Measurements from ENCODE around the gene GCH1.

DNA sequence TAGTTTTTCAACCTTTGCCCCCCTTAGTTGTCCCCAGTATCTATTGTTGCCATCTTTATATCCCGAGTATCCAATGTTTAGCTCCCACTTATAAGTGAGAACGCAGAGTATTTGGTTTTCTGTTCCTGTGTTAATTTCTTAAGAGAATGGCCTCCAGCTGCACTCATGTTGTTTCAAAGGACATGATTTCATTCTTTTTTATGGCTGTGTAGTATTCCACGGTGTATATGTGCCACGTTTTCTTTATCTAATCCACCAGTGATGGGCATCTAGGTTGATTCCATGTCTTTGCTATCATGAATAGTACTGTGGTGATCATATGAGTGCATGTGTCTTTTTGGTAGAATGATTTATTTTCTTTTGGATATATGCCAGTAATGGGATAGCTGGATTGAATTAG, 72.0 kb downstream of the GCH1 start:
- TF ChIP-seq, protein P1, sequence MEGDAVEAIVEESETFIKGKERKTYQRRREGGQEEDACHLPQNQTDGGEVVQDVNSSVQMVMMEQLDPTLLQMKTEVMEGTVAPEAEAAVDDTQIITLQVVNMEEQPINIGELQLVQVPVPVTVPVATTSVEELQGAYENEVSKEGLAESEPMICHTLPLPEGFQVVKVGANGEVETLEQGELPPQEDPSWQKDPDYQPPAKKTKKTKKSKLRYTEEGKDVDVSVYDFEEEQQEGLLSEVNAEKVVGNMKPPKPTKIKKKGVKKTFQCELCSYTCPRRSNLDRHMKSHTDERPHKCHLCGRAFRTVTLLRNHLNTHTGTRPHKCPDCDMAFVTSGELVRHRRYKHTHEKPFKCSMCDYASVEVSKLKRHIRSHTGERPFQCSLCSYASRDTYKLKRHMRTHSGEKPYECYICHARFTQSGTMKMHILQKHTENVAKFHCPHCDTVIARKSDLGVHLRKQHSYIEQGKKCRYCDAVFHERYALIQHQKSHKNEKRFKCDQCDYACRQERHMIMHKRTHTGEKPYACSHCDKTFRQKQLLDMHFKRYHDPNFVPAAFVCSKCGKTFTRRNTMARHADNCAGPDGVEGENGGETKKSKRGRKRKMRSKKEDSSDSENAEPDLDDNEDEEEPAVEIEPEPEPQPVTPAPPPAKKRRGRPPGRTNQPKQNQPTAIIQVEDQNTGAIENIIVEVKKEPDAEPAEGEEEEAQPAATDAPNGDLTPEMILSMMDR (IDR thresholded peaks at IDR 0.05): no peak
- no peak for TF ChIP-seq POLR2A (IDR thresholded peaks at IDR 0.05)

All from right lobe of liver (tissue), 4 donors.